ENCODE data around the gene ZCCHC12.

Gene ZCCHC12

GRCh38 chrX:118855681-118856310, 32.2 kb downstream of the ZCCHC12 start:
- no peak overlapping the region for H3K27ac Mint-ChIP-seq
- no peaks in the 10 kb centered on the region for H3K36me3 Mint-ChIP-seq (ENCODE audit: low read depth)
- DNase-seq (no peak), ATAC-seq (no peak)
- H3K27me3 Mint-ChIP-seq, result peaks cover 1% of the 10 kb centered on the region
- no peaks in the 10 kb centered on the region for H3K4me1 Mint-ChIP-seq
- no peak overlapping the region for H3K4me3 Mint-ChIP-seq
- H3K9me3 Mint-ChIP-seq, result no peaks in the 10 kb centered on the region

DNA sequence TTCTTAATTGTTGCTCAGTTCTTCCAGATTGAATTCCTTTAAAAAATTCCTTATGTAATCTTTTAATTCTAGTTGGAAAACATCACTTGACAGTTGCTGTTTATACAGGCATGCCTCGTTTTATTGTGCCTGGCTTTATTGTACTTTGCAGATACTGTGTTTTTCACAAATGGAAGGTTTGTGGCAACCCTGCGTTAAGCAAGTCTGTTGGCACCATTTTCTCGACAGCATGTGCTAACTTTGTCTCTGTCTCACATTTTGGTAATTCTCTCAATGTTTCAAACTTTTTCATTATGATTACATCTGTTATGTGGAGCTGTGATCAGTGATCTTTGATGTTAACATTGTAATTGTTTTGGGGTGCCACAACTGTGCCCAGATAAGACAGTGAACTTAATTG, 33.4 kb downstream of the ZCCHC12 start:
- Mint-ChIP-seq H3K27me3 (peaks cover 3% of the 10 kb centered on the region), H3K27ac (no peak overlapping the region), H3K36me3 (ENCODE audit: low read depth) (no peaks in the 10 kb centered on the region), H3K4me1 (no peaks in the 10 kb centered on the region), H3K9me3 (no peaks in the 10 kb centered on the region), H3K4me3 (no peak overlapping the region)
- no peak for DNase-seq
- no peak for ATAC-seq

- Mint-ChIP-seq H3K36me3 (ENCODE audit: low read depth) (no peaks in the 10 kb centered on the region), H3K27ac (no peak overlapping the region), H3K27me3 (peaks cover 3% of the 10 kb centered on the region), H3K4me3 (no peak overlapping the region), H3K4me1 (no peaks in the 10 kb centered on the region), H3K9me3 (no peaks in the 10 kb centered on the region)
- ATAC-seq (no peak), DNase-seq (no peak)
Measured at GRCh38 chrX:118861338-118861737, 37.7 kb downstream of the ZCCHC12 start.

- ATAC-seq (no peak), DNase-seq (no peak)
- H3K4me1 Mint-ChIP-seq, result no peaks in the 10 kb centered on the region
- H3K27ac Mint-ChIP-seq, result no peak overlapping the region
- no peaks in the 10 kb centered on the region for H3K36me3 Mint-ChIP-seq (ENCODE audit: low read depth)
- peaks cover 3% of the 10 kb centered on the region for H3K27me3 Mint-ChIP-seq
- H3K4me3 Mint-ChIP-seq, result no peak overlapping the region
- no peaks in the 10 kb centered on the region for H3K9me3 Mint-ChIP-seq
Measured at GRCh38 chrX:118862091-118862490, 38.5 kb downstream of the ZCCHC12 start.

GRCh38 chrX:118862979-118863378, 39.4 kb downstream of the ZCCHC12 start:
- no peak overlapping the region for H3K27ac Mint-ChIP-seq
- no peaks in the 10 kb centered on the region for H3K4me1 Mint-ChIP-seq
- no peak for DNase-seq
- H3K4me3 Mint-ChIP-seq, result no peak overlapping the region
- H3K9me3 Mint-ChIP-seq, result no peaks in the 10 kb centered on the region
- H3K27me3 Mint-ChIP-seq, result peaks cover 3% of the 10 kb centered on the region
- no peak for ATAC-seq
- no peaks in the 10 kb centered on the region for H3K36me3 Mint-ChIP-seq (ENCODE audit: low read depth)

DNA sequence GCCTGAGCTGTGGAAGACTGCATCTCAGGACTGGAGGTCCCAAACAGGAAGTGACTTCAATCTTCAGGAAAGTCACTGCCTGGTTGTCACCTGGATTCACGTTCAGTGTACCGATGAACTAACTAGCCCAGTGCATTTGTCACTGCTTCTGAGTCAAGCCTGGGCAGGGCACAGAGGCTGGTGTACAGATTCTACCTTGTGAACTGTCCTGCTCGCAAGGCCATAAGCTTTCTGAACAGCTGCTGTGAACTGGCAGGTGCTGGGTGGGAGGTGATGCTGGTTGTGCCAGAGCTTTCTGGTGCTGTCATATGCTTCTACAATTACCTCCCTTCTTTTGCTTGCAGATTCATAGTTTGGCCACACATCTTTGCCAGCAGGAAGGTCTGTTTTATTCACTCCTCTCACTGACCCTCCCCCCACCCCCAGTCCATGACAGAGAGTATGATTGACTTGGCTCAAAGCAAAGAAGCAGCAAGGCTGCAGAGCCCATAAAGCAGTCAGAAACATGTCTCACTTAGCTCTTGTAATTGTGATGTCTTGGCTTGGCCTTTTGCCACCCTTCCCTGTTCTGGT, 40.5 kb downstream of the ZCCHC12 start:
- ATAC-seq (no peak), DNase-seq (no peak)
- H3K36me3 Mint-ChIP-seq (ENCODE audit: low read depth), result no peaks in the 10 kb centered on the region
- H3K9me3 Mint-ChIP-seq, result no peaks in the 10 kb centered on the region
- peaks cover 3% of the 10 kb centered on the region for H3K27me3 Mint-ChIP-seq
- no peak overlapping the region for H3K27ac Mint-ChIP-seq
- no peaks in the 10 kb centered on the region for H3K4me1 Mint-ChIP-seq
- H3K4me3 Mint-ChIP-seq, result no peak overlapping the region

GRCh38 chrX:118865231-118865630, 41.6 kb downstream of the ZCCHC12 start:
- no peaks in the 10 kb centered on the region for H3K4me1 Mint-ChIP-seq
- peaks cover 1% of the 10 kb centered on the region for H3K27me3 Mint-ChIP-seq
- ATAC-seq (no peak), DNase-seq (no peak)
- no peaks in the 10 kb centered on the region for H3K9me3 Mint-ChIP-seq
- H3K4me3 Mint-ChIP-seq, result no peak overlapping the region
- no peaks in the 10 kb centered on the region for H3K36me3 Mint-ChIP-seq (ENCODE audit: low read depth)
- H3K27ac Mint-ChIP-seq, result no peak overlapping the region

DNA sequence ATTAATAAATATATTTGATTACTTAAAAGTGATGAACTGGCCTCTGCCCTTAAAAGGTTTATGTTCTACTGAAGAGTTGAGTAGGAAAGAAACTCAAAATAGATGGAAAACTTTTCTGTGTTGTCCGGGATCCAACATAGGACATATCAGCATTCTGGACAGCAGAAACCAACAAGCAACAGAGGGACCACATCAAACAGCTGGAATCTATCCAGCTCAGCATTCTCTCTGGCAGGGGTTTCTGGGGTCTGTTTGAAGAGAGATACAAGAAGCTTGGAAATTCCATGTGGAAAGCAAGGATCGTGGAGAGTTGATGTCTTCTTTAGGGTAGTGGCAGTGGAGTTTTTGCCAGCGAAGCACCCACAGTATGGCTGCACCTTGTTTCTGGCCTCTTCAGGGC, 43.6 kb downstream of the ZCCHC12 start:
- Mint-ChIP-seq H3K36me3 (ENCODE audit: low read depth) (no peaks in the 10 kb centered on the region), H3K9me3 (no peaks in the 10 kb centered on the region), H3K4me1 (no peaks in the 10 kb centered on the region), H3K27me3 (no peaks in the 10 kb centered on the region), H3K4me3 (no peak overlapping the region), H3K27ac (no peak overlapping the region)
- DNase-seq (no peak), ATAC-seq (no peak)

DNA sequence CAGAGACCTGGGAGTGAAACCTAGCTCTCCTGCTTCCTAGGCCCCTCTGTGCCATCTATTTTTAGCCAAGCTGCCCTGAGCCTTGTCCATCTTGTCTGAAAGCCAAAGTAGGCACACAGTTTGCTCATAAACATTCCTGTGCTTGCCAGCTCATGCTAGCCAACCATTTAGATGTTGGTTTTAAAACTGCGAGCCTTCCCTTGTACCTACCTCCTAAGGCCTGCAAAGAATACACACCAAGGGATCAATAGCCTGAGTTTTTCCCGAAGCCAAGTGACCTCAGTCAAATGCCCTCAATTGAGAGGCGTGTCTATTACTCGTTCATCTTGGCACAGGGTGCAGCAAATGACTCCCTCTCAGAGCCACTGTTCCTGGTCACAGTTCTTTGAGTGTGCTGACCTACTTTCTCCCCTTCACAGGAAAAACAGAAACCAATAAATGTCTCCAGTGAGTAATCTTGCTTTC, 48.5 kb downstream of the ZCCHC12 start:
- no peak overlapping the region for H3K4me3 Mint-ChIP-seq
- H3K36me3 Mint-ChIP-seq (ENCODE audit: low read depth), result no peaks in the 10 kb centered on the region
- no peaks in the 10 kb centered on the region for H3K9me3 Mint-ChIP-seq
- H3K4me1 Mint-ChIP-seq, result no peaks in the 10 kb centered on the region
- ATAC-seq (peak; percentile 52), DNase-seq (no peak)
- no peak overlapping the region for H3K27ac Mint-ChIP-seq
- H3K27me3 Mint-ChIP-seq, result no peaks in the 10 kb centered on the region
